ENCODE data around the gene HSD11B2. TPM values are rescaled to one million over a fixed set of nuclear protein-coding genes. Genes with fewer than 3 reads are reported as not detected.

HSD11B2 gene
- total RNA-seq, 1 donor from 2014 or later, result 6.0 TPM

DNA sequence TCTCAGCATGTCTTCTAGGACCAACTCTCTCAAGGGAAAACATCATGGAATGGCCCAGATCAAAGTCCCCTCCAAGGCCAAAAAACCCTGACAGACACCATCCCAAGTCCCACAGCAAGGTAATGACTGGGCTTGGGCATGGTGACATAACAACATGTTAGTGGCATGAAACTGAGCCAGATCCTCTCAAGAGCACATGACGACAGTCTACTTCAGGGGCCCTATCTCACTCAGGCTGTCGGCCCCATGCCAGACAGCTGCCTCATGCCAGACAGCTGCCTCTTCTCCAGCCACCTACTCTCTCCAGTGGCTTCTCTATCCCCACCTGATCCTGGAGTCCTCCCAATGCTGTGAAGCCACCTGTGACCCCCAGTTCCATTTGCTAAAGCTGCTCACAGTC lies 18.4 kb downstream of the HSD11B2 start:
- Mint-ChIP-seq H3K4me3 (ENCODE audit: unreplicated experiment) (no peak overlapping the region), H3K36me3 (ENCODE audit: unreplicated experiment) (no peaks in the 10 kb centered on the region), H3K27me3 (ENCODE audit: unreplicated experiment) (peaks cover 11% of the 10 kb centered on the region), H3K9me3 (ENCODE audit: unreplicated experiment) (no peaks in the 10 kb centered on the region), H3K4me1 (ENCODE audit: low read depth, unreplicated experiment) (peaks cover 13% of the 10 kb centered on the region), H3K27ac (ENCODE audit: unreplicated experiment) (no peak overlapping the region)
- TF ChIP-seq, protein P1, sequence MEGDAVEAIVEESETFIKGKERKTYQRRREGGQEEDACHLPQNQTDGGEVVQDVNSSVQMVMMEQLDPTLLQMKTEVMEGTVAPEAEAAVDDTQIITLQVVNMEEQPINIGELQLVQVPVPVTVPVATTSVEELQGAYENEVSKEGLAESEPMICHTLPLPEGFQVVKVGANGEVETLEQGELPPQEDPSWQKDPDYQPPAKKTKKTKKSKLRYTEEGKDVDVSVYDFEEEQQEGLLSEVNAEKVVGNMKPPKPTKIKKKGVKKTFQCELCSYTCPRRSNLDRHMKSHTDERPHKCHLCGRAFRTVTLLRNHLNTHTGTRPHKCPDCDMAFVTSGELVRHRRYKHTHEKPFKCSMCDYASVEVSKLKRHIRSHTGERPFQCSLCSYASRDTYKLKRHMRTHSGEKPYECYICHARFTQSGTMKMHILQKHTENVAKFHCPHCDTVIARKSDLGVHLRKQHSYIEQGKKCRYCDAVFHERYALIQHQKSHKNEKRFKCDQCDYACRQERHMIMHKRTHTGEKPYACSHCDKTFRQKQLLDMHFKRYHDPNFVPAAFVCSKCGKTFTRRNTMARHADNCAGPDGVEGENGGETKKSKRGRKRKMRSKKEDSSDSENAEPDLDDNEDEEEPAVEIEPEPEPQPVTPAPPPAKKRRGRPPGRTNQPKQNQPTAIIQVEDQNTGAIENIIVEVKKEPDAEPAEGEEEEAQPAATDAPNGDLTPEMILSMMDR (IDR thresholded peaks at IDR 0.05; ENCODE audit: partially characterized antibody, unreplicated experiment), result no peak
- no peak for DNase-seq

DNA sequence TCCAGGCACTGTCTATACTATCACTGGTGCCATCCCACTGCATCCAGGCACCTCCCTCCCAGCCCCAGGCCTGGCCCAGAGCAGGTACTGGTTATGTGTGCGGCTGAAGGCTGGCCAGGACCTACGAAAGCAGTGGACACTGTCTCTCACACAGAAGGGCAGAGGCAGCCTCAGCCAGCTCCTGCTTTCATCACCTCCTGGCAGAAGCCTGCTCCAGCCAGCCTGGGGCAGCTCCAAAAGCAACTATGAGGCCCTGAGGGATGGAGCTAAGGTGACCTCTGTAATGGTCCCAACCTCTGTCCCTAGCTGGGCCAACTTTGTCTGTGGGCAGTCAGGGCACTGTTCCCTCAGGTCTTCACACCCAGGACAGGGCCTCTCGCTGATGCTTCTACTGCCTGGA lies 18.8 kb downstream of the HSD11B2 start:
- H3K4me1 Mint-ChIP-seq (ENCODE audit: low read depth, unreplicated experiment), result peaks cover 12% of the 10 kb centered on the region
- no peaks in the 10 kb centered on the region for H3K9me3 Mint-ChIP-seq (ENCODE audit: unreplicated experiment)
- H3K27me3 Mint-ChIP-seq (ENCODE audit: unreplicated experiment), result peaks cover 11% of the 10 kb centered on the region
- no peak overlapping the region for H3K4me3 Mint-ChIP-seq (ENCODE audit: unreplicated experiment)
- no peaks in the 10 kb centered on the region for H3K36me3 Mint-ChIP-seq (ENCODE audit: unreplicated experiment)
- no peak overlapping the region for H3K27ac Mint-ChIP-seq (ENCODE audit: unreplicated experiment)
- TF ChIP-seq, protein P1 (IDR thresholded peaks at IDR 0.05; ENCODE audit: partially characterized antibody, unreplicated experiment), result no peak
- no peak for DNase-seq

DNA sequence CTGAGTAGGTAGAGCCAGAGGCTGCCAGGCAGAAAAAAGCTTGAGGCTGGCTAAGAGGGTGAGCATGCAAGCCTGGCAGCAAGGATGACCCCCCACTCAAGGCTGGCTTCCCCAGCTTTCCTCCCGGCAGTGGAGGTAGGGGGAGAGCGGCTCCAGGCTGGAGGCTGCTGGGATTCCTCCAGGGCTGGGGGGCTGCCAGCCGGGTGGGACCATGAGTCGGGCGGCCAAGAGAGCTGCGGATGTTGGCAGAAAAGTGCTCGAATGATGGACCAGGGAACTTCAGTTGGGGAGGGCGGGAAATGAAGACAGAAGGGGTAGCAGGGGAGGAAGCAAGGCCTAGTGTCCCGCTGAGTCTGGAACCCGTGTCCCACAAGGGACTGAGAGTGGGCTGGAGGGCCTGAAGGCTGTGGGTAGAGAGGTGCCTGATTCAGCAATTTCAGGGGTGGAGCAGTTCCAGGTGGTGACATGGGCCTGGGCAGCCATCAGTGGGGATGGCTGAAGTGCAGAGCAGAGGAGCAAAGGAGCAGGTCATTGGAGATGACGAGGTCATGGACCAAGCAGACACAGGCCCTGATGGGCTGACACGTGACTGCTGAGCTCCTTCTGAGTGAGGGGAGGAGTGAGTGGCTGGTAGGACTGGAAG lies 20.3 kb downstream of the HSD11B2 start:
- Mint-ChIP-seq H3K27me3 (ENCODE audit: unreplicated experiment) (peaks cover 11% of the 10 kb centered on the region), H3K4me1 (ENCODE audit: low read depth, unreplicated experiment) (peaks cover 15% of the 10 kb centered on the region), H3K27ac (ENCODE audit: unreplicated experiment) (no peak overlapping the region), H3K9me3 (ENCODE audit: unreplicated experiment) (peaks cover 1% of the 10 kb centered on the region), H3K4me3 (ENCODE audit: unreplicated experiment) (no peak overlapping the region), H3K36me3 (ENCODE audit: unreplicated experiment) (no peaks in the 10 kb centered on the region)
- TF ChIP-seq, protein P1 (IDR thresholded peaks at IDR 0.05; ENCODE audit: partially characterized antibody, unreplicated experiment), result no peak
- DNase-seq, result no peak

DNA sequence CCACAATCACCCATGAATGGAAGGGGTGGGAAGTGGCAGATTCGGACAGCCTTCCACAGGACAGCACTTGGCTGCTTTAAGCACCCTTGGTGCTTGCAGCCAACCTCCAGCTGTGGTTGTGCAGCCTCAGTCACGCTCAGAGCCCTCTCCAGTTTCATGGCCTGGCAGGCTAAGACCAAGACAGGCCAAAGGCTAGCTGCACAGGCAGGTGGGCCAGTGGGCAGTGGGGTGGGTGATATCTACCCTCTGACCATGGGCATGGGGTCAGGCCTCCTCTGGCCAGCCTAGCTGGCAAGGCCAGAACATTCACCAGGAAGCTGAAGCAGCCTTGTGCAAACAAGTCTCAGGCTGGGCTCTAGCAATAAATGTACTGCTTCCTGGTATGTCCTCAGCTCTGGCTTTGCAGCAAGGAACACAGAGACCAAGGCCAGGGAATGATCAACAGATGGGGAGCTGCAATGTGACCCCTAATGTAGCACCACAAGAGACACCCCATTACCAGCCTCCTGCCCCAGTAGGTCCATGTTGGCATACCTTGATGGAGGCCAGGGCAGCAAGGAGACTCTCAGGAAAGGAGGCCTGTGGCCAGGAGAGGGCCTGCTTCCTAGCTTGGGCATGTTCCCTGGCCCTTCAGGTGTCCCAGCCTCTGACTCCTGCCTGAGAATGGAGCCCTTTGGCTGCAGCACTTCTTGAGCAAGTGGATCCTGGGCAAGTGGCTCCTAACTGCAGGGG lies 20.9 kb downstream of the HSD11B2 start:
- peaks cover 15% of the 10 kb centered on the region for H3K4me1 Mint-ChIP-seq (ENCODE audit: low read depth, unreplicated experiment)
- H3K4me3 Mint-ChIP-seq (ENCODE audit: unreplicated experiment), result no peak overlapping the region
- H3K36me3 Mint-ChIP-seq (ENCODE audit: unreplicated experiment), result no peaks in the 10 kb centered on the region
- TF ChIP-seq, protein P1 (IDR thresholded peaks at IDR 0.05; ENCODE audit: partially characterized antibody, unreplicated experiment), result no peak
- peaks cover 1% of the 10 kb centered on the region for H3K9me3 Mint-ChIP-seq (ENCODE audit: unreplicated experiment)
- H3K27ac Mint-ChIP-seq (ENCODE audit: unreplicated experiment), result no peak overlapping the region
- no peak for DNase-seq
- H3K27me3 Mint-ChIP-seq (ENCODE audit: unreplicated experiment), result peaks cover 6% of the 10 kb centered on the region

DNA sequence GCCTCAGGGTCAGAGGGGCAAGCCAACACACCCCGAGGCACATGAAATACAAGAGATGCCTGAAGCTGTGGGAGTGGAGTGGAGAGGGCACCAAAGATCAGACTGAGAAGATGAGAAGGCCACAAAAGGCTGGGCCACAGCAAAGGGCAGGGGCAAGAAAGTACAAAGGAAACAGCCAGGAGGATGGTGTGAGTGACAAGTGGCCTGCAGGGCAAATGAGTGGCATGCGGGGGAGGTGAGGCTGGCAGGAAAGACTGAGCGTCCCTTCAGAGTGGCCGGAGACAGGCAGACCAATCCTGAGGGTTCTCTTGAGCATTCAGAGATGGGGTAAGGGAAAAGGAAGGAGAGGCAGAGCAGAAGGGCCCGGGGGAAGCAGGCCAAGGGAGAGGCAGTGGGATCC lies 23.2 kb downstream of the HSD11B2 start:
- TF ChIP-seq, protein P1 (IDR thresholded peaks at IDR 0.05; ENCODE audit: partially characterized antibody, unreplicated experiment), result no peak
- H3K9me3 Mint-ChIP-seq (ENCODE audit: unreplicated experiment), result peaks cover 1% of the 10 kb centered on the region
- peaks cover 23% of the 10 kb centered on the region for H3K4me1 Mint-ChIP-seq (ENCODE audit: low read depth, unreplicated experiment)
- peaks cover 7% of the 10 kb centered on the region for H3K27me3 Mint-ChIP-seq (ENCODE audit: unreplicated experiment)
- no peaks in the 10 kb centered on the region for H3K36me3 Mint-ChIP-seq (ENCODE audit: unreplicated experiment)
- no peak for DNase-seq
- peak overlapping the region; percentile 47 for H3K4me3 Mint-ChIP-seq (ENCODE audit: unreplicated experiment)
- peak overlapping the region; percentile 38 for H3K27ac Mint-ChIP-seq (ENCODE audit: unreplicated experiment)

All from glutamatergic neuron (in vitro differentiated cells).